ENCODE measurements around the gene ZBTB43.

DNA sequence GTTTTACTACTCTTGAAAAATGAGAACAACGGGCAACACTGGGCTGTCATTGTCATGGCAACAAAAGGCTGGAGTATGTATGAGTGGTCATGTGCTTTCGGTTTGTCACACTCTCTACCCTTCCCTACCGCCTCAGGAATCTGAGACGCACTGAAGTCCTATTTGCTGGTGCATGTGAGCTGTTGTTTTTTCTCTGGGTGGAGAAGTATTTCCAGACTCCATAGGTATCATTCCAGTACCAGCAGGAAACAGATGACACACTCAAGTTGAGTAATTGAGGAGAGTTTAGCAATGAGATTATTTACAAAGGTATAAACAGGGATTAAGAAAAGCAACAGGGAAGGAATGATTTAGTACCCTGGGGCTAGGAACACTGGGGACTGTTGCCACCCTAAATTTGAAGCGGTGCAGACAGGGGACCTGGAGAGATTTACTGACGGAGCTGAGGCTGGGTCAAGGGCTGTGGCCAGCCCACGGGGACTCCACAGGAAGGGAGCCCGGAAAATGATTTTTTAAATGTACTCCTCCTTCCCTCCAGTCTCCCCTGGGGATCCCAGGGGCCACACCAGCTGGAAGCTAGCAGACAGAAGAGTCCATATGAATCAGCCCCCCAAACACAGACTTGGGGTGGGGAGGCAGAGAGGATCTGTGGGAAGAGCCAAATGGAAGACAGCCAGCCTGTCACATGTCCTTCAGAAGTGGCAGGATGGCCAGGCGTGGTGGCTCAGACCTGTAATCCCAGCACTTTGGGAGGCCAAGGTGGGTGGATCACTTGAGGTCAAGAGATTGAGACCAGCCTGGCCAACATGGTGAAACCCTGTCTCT lies 13.2 kb upstream of the ZBTB43 start:
- TF ChIP-seq, protein P1, sequence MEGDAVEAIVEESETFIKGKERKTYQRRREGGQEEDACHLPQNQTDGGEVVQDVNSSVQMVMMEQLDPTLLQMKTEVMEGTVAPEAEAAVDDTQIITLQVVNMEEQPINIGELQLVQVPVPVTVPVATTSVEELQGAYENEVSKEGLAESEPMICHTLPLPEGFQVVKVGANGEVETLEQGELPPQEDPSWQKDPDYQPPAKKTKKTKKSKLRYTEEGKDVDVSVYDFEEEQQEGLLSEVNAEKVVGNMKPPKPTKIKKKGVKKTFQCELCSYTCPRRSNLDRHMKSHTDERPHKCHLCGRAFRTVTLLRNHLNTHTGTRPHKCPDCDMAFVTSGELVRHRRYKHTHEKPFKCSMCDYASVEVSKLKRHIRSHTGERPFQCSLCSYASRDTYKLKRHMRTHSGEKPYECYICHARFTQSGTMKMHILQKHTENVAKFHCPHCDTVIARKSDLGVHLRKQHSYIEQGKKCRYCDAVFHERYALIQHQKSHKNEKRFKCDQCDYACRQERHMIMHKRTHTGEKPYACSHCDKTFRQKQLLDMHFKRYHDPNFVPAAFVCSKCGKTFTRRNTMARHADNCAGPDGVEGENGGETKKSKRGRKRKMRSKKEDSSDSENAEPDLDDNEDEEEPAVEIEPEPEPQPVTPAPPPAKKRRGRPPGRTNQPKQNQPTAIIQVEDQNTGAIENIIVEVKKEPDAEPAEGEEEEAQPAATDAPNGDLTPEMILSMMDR (IDR thresholded peaks at IDR 0.05) = no peak
- TF ChIP-seq POLR2A (IDR thresholded peaks at IDR 0.05) = no peak

Data from uterus (tissue), 2 donors.